ENCODE data around the gene LILRB1. TPM values are rescaled to one million over a fixed set of nuclear protein-coding genes. Genes with fewer than 3 reads are reported as not detected.

LILRB1 gene
- polyA plus RNA-seq, 1 of the 3 experiments (the other 2 are of a cell fraction) = not detected

- CTCF ChIA-PET = no interaction called here
- no peaks in the 10 kb centered on the region for H3K9me2 ChIP-seq
- TF ChIP-seq GABPA (IDR thresholded peaks at IDR 0.05; ENCODE audit: low read depth) = no peak
- no peak for TF ChIP-seq SMC3 (IDR thresholded peaks at IDR 0.05; ENCODE audit: low read depth, low read length)
- no peak for TF ChIP-seq FOXM1 (IDR thresholded peaks at IDR 0.05; ENCODE audit: low read depth)
- TF ChIP-seq POLR2AphosphoS5 (IDR thresholded peaks at IDR 0.05; ENCODE audit: low read depth, low read length) = no peak
- TF ChIP-seq RFX5 (IDR thresholded peaks at IDR 0.05; ENCODE audit: low read length) = no peak
- TF ChIP-seq JUND (IDR thresholded peaks at IDR 0.05) = no peak
- no peak for TF ChIP-seq RXRA (IDR thresholded peaks at IDR 0.05; ENCODE audit: borderline replicate concordance, low read depth)
- TF ChIP-seq, protein P1, sequence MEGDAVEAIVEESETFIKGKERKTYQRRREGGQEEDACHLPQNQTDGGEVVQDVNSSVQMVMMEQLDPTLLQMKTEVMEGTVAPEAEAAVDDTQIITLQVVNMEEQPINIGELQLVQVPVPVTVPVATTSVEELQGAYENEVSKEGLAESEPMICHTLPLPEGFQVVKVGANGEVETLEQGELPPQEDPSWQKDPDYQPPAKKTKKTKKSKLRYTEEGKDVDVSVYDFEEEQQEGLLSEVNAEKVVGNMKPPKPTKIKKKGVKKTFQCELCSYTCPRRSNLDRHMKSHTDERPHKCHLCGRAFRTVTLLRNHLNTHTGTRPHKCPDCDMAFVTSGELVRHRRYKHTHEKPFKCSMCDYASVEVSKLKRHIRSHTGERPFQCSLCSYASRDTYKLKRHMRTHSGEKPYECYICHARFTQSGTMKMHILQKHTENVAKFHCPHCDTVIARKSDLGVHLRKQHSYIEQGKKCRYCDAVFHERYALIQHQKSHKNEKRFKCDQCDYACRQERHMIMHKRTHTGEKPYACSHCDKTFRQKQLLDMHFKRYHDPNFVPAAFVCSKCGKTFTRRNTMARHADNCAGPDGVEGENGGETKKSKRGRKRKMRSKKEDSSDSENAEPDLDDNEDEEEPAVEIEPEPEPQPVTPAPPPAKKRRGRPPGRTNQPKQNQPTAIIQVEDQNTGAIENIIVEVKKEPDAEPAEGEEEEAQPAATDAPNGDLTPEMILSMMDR (IDR thresholded peaks at IDR 0.05) = no peak
- TF ChIP-seq TAF1 (IDR thresholded peaks at IDR 0.05; ENCODE audit: borderline replicate concordance, low read depth, low read length) = no peak
- no peak for TF ChIP-seq MEF2A (IDR thresholded peaks at IDR 0.05; ENCODE audit: borderline replicate concordance, low read depth)
- TF ChIP-seq GATA2 (CRISPR knock-in tag; IDR thresholded peaks at IDR 0.05) = no peak
- TF ChIP-seq, protein P2, sequence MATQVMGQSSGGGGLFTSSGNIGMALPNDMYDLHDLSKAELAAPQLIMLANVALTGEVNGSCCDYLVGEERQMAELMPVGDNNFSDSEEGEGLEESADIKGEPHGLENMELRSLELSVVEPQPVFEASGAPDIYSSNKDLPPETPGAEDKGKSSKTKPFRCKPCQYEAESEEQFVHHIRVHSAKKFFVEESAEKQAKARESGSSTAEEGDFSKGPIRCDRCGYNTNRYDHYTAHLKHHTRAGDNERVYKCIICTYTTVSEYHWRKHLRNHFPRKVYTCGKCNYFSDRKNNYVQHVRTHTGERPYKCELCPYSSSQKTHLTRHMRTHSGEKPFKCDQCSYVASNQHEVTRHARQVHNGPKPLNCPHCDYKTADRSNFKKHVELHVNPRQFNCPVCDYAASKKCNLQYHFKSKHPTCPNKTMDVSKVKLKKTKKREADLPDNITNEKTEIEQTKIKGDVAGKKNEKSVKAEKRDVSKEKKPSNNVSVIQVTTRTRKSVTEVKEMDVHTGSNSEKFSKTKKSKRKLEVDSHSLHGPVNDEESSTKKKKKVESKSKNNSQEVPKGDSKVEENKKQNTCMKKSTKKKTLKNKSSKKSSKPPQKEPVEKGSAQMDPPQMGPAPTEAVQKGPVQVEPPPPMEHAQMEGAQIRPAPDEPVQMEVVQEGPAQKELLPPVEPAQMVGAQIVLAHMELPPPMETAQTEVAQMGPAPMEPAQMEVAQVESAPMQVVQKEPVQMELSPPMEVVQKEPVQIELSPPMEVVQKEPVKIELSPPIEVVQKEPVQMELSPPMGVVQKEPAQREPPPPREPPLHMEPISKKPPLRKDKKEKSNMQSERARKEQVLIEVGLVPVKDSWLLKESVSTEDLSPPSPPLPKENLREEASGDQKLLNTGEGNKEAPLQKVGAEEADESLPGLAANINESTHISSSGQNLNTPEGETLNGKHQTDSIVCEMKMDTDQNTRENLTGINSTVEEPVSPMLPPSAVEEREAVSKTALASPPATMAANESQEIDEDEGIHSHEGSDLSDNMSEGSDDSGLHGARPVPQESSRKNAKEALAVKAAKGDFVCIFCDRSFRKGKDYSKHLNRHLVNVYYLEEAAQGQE (IDR thresholded peaks at IDR 0.05; ENCODE audit: low read depth, low read length) = no peak
- no peak for TF ChIP-seq EP300 (IDR thresholded peaks at IDR 0.05; ENCODE audit: borderline replicate concordance in 1 of 2, low read depth in 1 of 2, low read length in 1 of 2)
- TF ChIP-seq ELF1 (IDR thresholded peaks at IDR 0.05) = no peak
- no peak for TF ChIP-seq SIN3A (IDR thresholded peaks at IDR 0.05; ENCODE audit: borderline replicate concordance, low read depth, low read length)
- no peak for TF ChIP-seq NFIC (IDR thresholded peaks at IDR 0.05; ENCODE audit: borderline replicate concordance)
- no peak for TF ChIP-seq USF2 (IDR thresholded peaks at IDR 0.05; ENCODE audit: borderline replicate concordance, low read depth, low read length)
Observed at GRCh38 chr19:54609356-54609791, 20.9 kb upstream of the LILRB1 start.

More at GRCh38 chr19:54609356-54609791, 20.9 kb upstream of the LILRB1 start:
- no peak overlapping the region for H3K9ac ChIP-seq
- peaks cover 9% of the 10 kb centered on the region; the same call in 1 of the 2 replicates for H3K9me3 ChIP-seq
- no peaks in the 10 kb centered on the region for H3F3A ChIP-seq (replicated peaks; ENCODE audit: insufficient read depth)
- WGBS (ENCODE audit: low lambda C conversion rate) = 27% methylated on average over 17 of the region's 26 CpGs
- H3K4me3 ChIP-seq (ENCODE audit: low read depth in 2 of 2, low read length in 1 of 2) = no peak overlapping the region
- no peaks in the 10 kb centered on the region for H3K4me1 ChIP-seq (ENCODE audit: control insufficient read depth in 1 of 2, insufficient read depth in 2 of 2, low read depth in 1 of 2, low read length in 1 of 2)
- POLR2A ChIA-PET = no interaction called here
- no peaks in the 10 kb centered on the region for H3K79me2 ChIP-seq (ENCODE audit: insufficient read depth)
- DNase-seq = no peak
- H3K36me3 ChIP-seq (replicated peaks in 1 of 2; ENCODE audit: control insufficient read depth in 1 of 2, insufficient read depth in 2 of 2, low read length in 1 of 2) = no peaks in the 10 kb centered on the region
- H4K20me1 ChIP-seq (ENCODE audit: insufficient read depth) = no peaks in the 10 kb centered on the region
- H3K27ac ChIP-seq (ENCODE audit: low read depth in 2 of 2, low read length in 1 of 2) = no peak overlapping the region
- peaks cover 10% of the 10 kb centered on the region for H3K27me3 ChIP-seq (ENCODE audit: insufficient read depth)
- H2AFZ ChIP-seq (ENCODE audit: low read depth) = no peak overlapping the region
- no peak overlapping the region for H3K4me2 ChIP-seq

Measured in SK-N-SH (cell line).